SH-SY5Y (cell line): Measurements from ENCODE around the gene MRGPRD.

Experiments used
- GATA2 ChIP-seq: IDR thresholded peaks from 2 replicates; pipeline ENCODE4 v1.6.1; 2011; ENCODE audit warnings: mild to moderate bottlenecking, low read depth, low read length
- GATA3 ChIP-seq: IDR thresholded peaks from 2 replicates; pipeline ENCODE4 v1.6.1; 2011; ENCODE audit warnings: low read depth, mild to moderate bottlenecking, low read length, moderate library complexity

GRCh38 chr11:68935516-68936357 lies 45.0 kb downstream of the MRGPRD start:
- TF ChIP-seq GATA3 = no peak
- TF ChIP-seq GATA2 = no peak
